ENCODE data around the gene TRAF3.
"Not testable (repeated sequence)": the region's sequence is repeated elsewhere in the genome, so short reads cannot be mapped to it uniquely, and the experiment has no call there.

The TRAF3 gene

GRCh38 chr14:102867826-102868580 lies 90.8 kb downstream of the TRAF3 start:
- DNase-seq, result no peak

- no peak for DNase-seq
Measured at GRCh38 chr14:102868956-102869547, 91.8 kb downstream of the TRAF3 start.

GRCh38 chr14:102870246-102870645 lies 93.0 kb downstream of the TRAF3 start:
- DNase-seq, result no peak

GRCh38 chr14:102870994-102871831 lies 94.0 kb downstream of the TRAF3 start:
- DNase-seq, result no peak

- no peak for DNase-seq
Measured at GRCh38 chr14:102872020-102872419, 94.8 kb downstream of the TRAF3 start.

GRCh38 chr14:102873131-102873530 lies 95.9 kb downstream of the TRAF3 start:
- DNase-seq, result no peak

- DNase-seq, result no peak
Measured at GRCh38 chr14:102873546-102874061, 96.4 kb downstream of the TRAF3 start.

GRCh38 chr14:102875652-102876051 lies 98.4 kb downstream of the TRAF3 start:
- DNase-seq, result no peak

GRCh38 chr14:102877511-102877910 lies 100.3 kb downstream of the TRAF3 start:
- DNase-seq, result not testable (repeated sequence)

- no peak for DNase-seq
Measured at GRCh38 chr14:102878174-102878969, 101.1 kb downstream of the TRAF3 start.

GRCh38 chr14:102878970-102879460 lies 101.8 kb downstream of the TRAF3 start:
- DNase-seq, result no peak

- no peak for DNase-seq
Measured at GRCh38 chr14:102882226-102882906, 105.1 kb downstream of the TRAF3 start.

GRCh38 chr14:102883089-102883541 lies 105.9 kb downstream of the TRAF3 start:
- peak; percentile 29 for DNase-seq

GRCh38 chr14:102883554-102883953 lies 106.3 kb downstream of the TRAF3 start:
- DNase-seq, result no peak

GRCh38 chr14:102885737-102886447 lies 108.6 kb downstream of the TRAF3 start:
- DNase-seq, result no peak

- no peak for DNase-seq
Measured at GRCh38 chr14:102888748-102889147, 111.5 kb downstream of the TRAF3 start.

- no peak for DNase-seq
Measured at GRCh38 chr14:102889615-102890014, 112.4 kb downstream of the TRAF3 start.

GRCh38 chr14:102891111-102891510 lies 113.9 kb downstream of the TRAF3 start:
- DNase-seq, result no peak

- DNase-seq, result no peak
Measured at GRCh38 chr14:102891556-102891955, 114.3 kb downstream of the TRAF3 start.

- no peak for DNase-seq
Measured at GRCh38 chr14:102892651-102893050, 115.4 kb downstream of the TRAF3 start.

GRCh38 chr14:102893452-102893851 lies 116.2 kb downstream of the TRAF3 start:
- DNase-seq, result no peak

Data from stimulated activated CD4-positive, alpha-beta T cell treated with anti-CD3 and anti-CD28 coated beads, Interleukin-15, amount 100 ng/mL, for 24 hours (primary cell).